GM23338 (cell line): ENCODE results near the gene COL4A1. TPM values are rescaled to one million over a fixed set of nuclear protein-coding genes. Genes with fewer than 3 reads are reported as not detected.

Source experiments
- ATAC-seq: fragments of 200-7000 bp; cut with Tn5 transposase; 3 replicates; pipeline ENCODE4 v1.9.1; 2020
- DNase-seq: peaks from one replicate; pipeline ENCODE4 v3.0.0-alpha.2; 2015; ENCODE audit warnings: low spot score
- H2AFZ ChIP-seq: fragments of 200-600 bp; sonication (generic); 2 replicates; pipeline ENCODE4 v1.8.0; 2016; ENCODE audit warnings: antibody characterized with exemption, mild to moderate bottlenecking, moderate library complexity
- H3F3A ChIP-seq: fragments of 200-600 bp; sonication (generic); replicated peaks from 2 replicates; pipeline ENCODE4 v1.8.0; 2017; ENCODE audit warnings: antibody characterized with exemption, mixed run types, low read depth
- H3K27ac ChIP-seq: fragments of 200-600 bp; sonication (generic); 2 replicates; pipeline ENCODE4 v1.6.1; 2016; ENCODE audit warnings: low read depth
- H3K27me3 ChIP-seq: fragments of 200-600 bp; sonication (generic); 2 replicates; pipeline ENCODE4 v1.8.0; 2016; ENCODE audit warnings: mild to moderate bottlenecking, mixed run types, moderate library complexity; ENCODE audit not compliant: insufficient read depth
- H3K36me3 ChIP-seq: fragments of 200-600 bp; sonication (generic); 2 replicates; pipeline ENCODE4 v1.8.0; 2016; ENCODE audit warnings: mild to moderate bottlenecking; ENCODE audit not compliant: insufficient read depth
- H3K4me1 ChIP-seq: fragments of 200-600 bp; sonication (generic); 2 replicates; pipeline ENCODE4 v1.8.0; 2016; ENCODE audit warnings: mild to moderate bottlenecking, moderate library complexity; ENCODE audit not compliant: insufficient read depth
- H3K4me2 ChIP-seq: fragments of 200-600 bp; sonication (generic); 2 replicates; pipeline ENCODE4 v1.7.1; 2017; ENCODE audit warnings: mixed run types
- H3K4me3 ChIP-seq: fragments of 200-600 bp; sonication (generic); 2 replicates; pipeline ENCODE4 v1.6.1; 2016; ENCODE audit warnings: mixed run types
- H3K79me2 ChIP-seq: fragments of 200-600 bp; sonication (generic); replicated peaks from 2 replicates; pipeline ENCODE4 v1.8.0; 2017; ENCODE audit warnings: mild to moderate bottlenecking; ENCODE audit not compliant: insufficient read depth
- H3K9me2 ChIP-seq: fragments of 200-600 bp; sonication (generic); 2 replicates; pipeline ENCODE4 v1.8.0; 2017; ENCODE audit not compliant: insufficient read depth
- H4K20me1 ChIP-seq: fragments of 200-600 bp; sonication (generic); replicated peaks from 2 replicates; pipeline ENCODE4 v1.8.0; 2017; ENCODE audit warnings: mild to moderate bottlenecking; ENCODE audit not compliant: insufficient read depth
- H3K27ac Mint-ChIP-seq: 2 replicates; pipeline ENCODE4 v1.8.0; 2020; ENCODE audit warnings: inconsistent platforms, mild to moderate bottlenecking, moderate library complexity, mixed read lengths
- H3K27me3 Mint-ChIP-seq: 3 replicates; pipeline ENCODE4 v1.8.0; 2022; ENCODE audit warnings: low read depth, mild to moderate bottlenecking, moderate library complexity, mixed read lengths, inconsistent platforms; ENCODE audit not compliant: insufficient read depth, poor library complexity
- H3K36me3 Mint-ChIP-seq: 3 replicates; pipeline ENCODE4 v1.8.0; 2021; ENCODE audit warnings: low read depth, mild to moderate bottlenecking, inconsistent platforms, moderate library complexity, mixed read lengths
- H3K4me1 Mint-ChIP-seq: 3 replicates; pipeline ENCODE4 v1.8.0; 2020; ENCODE audit warnings: mild to moderate bottlenecking, inconsistent platforms, mixed read lengths
- H3K4me3 Mint-ChIP-seq: 3 replicates; pipeline ENCODE4 v1.8.0; 2021; ENCODE audit warnings: moderate library complexity, mild to moderate bottlenecking, inconsistent platforms, mixed read lengths
- H3K9me3 Mint-ChIP-seq: 3 replicates; pipeline ENCODE4 v1.8.0; 2020; ENCODE audit warnings: moderate library complexity, mild to moderate bottlenecking, inconsistent platforms, mixed read lengths
- EZH2phosphoT487 ChIP-seq: fragments of 200-600 bp; sonication (generic); IDR thresholded peaks from one replicate; pipeline ENCODE4 v1.8.1; 2018; ENCODE audit warnings: antibody characterized with exemption; ENCODE audit not compliant: unreplicated experiment
- JUNB ChIP-seq: IDR thresholded peaks from one replicate; pipeline ENCODE4 v1.6.1; 2016; ENCODE audit warnings: antibody characterized with exemption; ENCODE audit not compliant: unreplicated experiment
- NANOG ChIP-seq: IDR thresholded peaks from 2 replicates; pipeline ENCODE4 v1.6.1; 2016; ENCODE audit warnings: antibody characterized with exemption, borderline replicate concordance
- ZNF114 ChIP-seq: fragments of 250-450 bp; sonication (Bioruptor Pico); IDR thresholded peaks from 2 replicates; pipeline ENCODE4 v1.5.0; 2020; ENCODE audit warnings: mild to moderate bottlenecking, moderate library complexity
- ZNF331 ChIP-seq: fragments of 250-450 bp; sonication (Bioruptor Pico); IDR thresholded peaks from 2 replicates; pipeline ENCODE4 v1.5.0; 2020; ENCODE audit warnings: low read depth, mild to moderate bottlenecking, moderate library complexity
- polyA plus RNA-seq: library from polyadenylated mRNA; unstranded; fragments of >200 nt; fragmentation: Nextera tagmentation; extraction: Ambion mirVana; gene quantifications from 2 replicates; pipeline ENCODE4 v1.2.1, GENCODE V29; 2016
- total RNA-seq: library from RNA; depleted of rRNA; stranded (reverse); fragments of >200 nt; shearing (Covaris generic); gene quantifications from 2 replicates; pipeline ENCODE4 v1.2.3, GENCODE V29; 2014
- TF ChIP-seq, protein P1 (sequence below), 2 experiments: fragments of 200-600 bp in 1 of 2; sonication (generic) in 1 of 2; conservative IDR thresholded peaks; 2 replicates each; pipeline versions ENCODE4 v1.5.1 to v1.6.1; 2016 to 2017; ENCODE audit warnings: antibody characterized with exemption in 2 of 2, low read depth in 2 of 2, mild to moderate bottlenecking in 2 of 2, moderate library complexity in 1 of 2
- TF ChIP-seq, protein P2 (sequence below): IDR thresholded peaks from 2 replicates; pipeline ENCODE4 v1.6.1; 2016; ENCODE audit warnings: antibody characterized with exemption

The COL4A1 gene
- total and polyA plus RNA-seq, 2 experiments from 2014 or later: 39.1 to 110 TPM

DNA sequence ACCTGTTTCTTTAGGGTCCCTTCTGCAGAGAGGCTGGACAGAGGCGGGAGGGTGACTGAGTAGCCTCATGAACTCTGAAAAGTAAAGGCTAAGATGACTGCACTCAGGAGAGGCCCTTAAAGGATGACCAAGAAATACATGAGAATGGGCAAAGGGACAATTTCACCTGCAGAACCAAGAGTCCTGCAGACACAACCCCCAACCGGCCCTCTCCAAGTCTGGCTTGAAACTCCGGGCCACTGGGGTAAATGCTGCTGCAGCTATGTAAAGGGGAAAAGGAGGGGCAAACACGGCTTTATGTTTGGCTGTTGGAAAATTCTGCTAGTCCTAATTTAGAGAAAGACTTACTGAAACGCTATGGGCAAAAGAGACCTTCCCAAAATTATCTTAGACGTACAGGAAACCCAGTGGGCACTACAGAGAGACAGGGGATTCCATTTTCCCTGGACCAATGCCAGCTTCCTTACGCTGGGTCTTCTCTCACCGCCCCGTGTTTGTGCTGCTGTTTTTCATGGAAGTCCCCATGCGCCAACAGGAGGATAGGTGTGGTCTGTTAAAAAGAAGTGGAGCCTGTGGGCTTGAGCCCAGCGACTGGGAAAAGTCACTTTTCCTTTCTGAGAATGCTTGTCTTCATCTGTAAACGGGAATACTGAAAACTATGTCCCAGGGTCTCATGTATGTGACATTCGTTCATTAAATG, 10.7 kb upstream of the COL4A1 start:
- Histone ChIP-seq H3K4me3 (no peak overlapping the region), H3K79me2 (peaks cover 48% of the 10 kb centered on the region), H2AFZ (no peak overlapping the region), H3K9me2 (no peaks in the 10 kb centered on the region), H3K36me3 (no peaks in the 10 kb centered on the region; the same call in 1 of the 2 replicates), H3K27me3 (no peaks in the 10 kb centered on the region), H3F3A (no peaks in the 10 kb centered on the region), H4K20me1 (no peaks in the 10 kb centered on the region; the same call in none of the 2 replicates), H3K4me2 (no peak overlapping the region), H3K27ac (0 out of 2 replicates have a peak overlapping the region, but pooled peaks have one; percentile 50), H3K4me1 (peaks cover 7% of the 10 kb centered on the region)
- DNase-seq: no peak
- Mint-ChIP-seq H3K27me3 (peaks cover 13% of the 10 kb centered on the region), H3K4me3 (no peak overlapping the region), H3K9me3 (peaks cover 4% of the 10 kb centered on the region; the same call in 2 of the 3 replicates), H3K36me3 (peaks cover 17% of the 10 kb centered on the region), H3K27ac (no peak overlapping the region), H3K4me1 (peaks cover 19% of the 10 kb centered on the region)
- TF ChIP-seq ZNF114 (CRISPR knock-in tag): no peak
- no peak for TF ChIP-seq NANOG
- TF ChIP-seq, protein P1, sequence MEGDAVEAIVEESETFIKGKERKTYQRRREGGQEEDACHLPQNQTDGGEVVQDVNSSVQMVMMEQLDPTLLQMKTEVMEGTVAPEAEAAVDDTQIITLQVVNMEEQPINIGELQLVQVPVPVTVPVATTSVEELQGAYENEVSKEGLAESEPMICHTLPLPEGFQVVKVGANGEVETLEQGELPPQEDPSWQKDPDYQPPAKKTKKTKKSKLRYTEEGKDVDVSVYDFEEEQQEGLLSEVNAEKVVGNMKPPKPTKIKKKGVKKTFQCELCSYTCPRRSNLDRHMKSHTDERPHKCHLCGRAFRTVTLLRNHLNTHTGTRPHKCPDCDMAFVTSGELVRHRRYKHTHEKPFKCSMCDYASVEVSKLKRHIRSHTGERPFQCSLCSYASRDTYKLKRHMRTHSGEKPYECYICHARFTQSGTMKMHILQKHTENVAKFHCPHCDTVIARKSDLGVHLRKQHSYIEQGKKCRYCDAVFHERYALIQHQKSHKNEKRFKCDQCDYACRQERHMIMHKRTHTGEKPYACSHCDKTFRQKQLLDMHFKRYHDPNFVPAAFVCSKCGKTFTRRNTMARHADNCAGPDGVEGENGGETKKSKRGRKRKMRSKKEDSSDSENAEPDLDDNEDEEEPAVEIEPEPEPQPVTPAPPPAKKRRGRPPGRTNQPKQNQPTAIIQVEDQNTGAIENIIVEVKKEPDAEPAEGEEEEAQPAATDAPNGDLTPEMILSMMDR (conservative IDR thresholded peaks at IDR 0.05; ENCODE audit: low read depth in 2 of 2): no peak
- TF ChIP-seq JUNB: no peak
- no peak for ATAC-seq

DNA sequence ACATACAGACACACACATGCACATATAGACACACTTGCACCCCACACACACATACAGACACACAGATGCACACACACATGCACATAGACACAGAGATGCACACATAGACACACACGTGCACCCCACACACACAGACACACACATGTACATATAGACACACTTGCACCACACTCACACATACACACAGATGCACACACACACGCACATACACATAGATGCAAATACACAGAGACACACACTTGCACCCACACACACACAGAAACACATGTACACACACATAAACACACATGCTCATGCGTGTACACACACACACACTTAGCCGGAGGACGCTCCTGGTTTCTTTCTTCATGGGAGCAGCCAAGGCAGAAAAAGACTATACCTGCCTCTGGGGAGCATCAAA, 10.1 kb upstream of the COL4A1 start:
- Histone ChIP-seq H3K9me2 (no peaks in the 10 kb centered on the region), H3K27ac (no peak overlapping the region), H3K4me1 (peaks cover 7% of the 10 kb centered on the region), H4K20me1 (peaks cover 2% of the 10 kb centered on the region), H3K4me3 (no peak overlapping the region), H3K4me2 (no peak overlapping the region), H3K36me3 (no peaks in the 10 kb centered on the region; the same call in 1 of the 2 replicates), H3F3A (no peaks in the 10 kb centered on the region), H3K79me2 (peaks cover 50% of the 10 kb centered on the region), H2AFZ (no peak overlapping the region), H3K27me3 (no peaks in the 10 kb centered on the region)
- H3K36me3 Mint-ChIP-seq: peaks cover 15% of the 10 kb centered on the region
- TF ChIP-seq NANOG (no peak), ZNF331 (CRISPR knock-in tag) (no peak), EZH2phosphoT487 (no peak)
- TF ChIP-seq, protein P2, sequence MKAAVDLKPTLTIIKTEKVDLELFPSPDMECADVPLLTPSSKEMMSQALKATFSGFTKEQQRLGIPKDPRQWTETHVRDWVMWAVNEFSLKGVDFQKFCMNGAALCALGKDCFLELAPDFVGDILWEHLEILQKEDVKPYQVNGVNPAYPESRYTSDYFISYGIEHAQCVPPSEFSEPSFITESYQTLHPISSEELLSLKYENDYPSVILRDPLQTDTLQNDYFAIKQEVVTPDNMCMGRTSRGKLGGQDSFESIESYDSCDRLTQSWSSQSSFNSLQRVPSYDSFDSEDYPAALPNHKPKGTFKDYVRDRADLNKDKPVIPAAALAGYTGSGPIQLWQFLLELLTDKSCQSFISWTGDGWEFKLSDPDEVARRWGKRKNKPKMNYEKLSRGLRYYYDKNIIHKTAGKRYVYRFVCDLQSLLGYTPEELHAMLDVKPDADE: no peak
- TF ChIP-seq, protein P1 (conservative IDR thresholded peaks at IDR 0.05; ENCODE audit: low read depth in 2 of 2): no peak
- H3K9me3 Mint-ChIP-seq: peaks cover 4% of the 10 kb centered on the region; the same call in 2 of the 3 replicates
- H3K4me1 Mint-ChIP-seq: peaks cover 25% of the 10 kb centered on the region
- no peak overlapping the region for H3K4me3 Mint-ChIP-seq
- H3K27ac Mint-ChIP-seq: no peak overlapping the region
- DNase-seq: no peak
- peaks cover 13% of the 10 kb centered on the region for H3K27me3 Mint-ChIP-seq
- ATAC-seq: no peak
